IMR-90 (cell line): ENCODE data around the gene SLC16A9.

Experiments used
- CTCF ChIP-seq: conservative IDR thresholded peaks from 2 replicates; pipeline ENCODE4 v1.5.1; 2012; ENCODE audit warnings: mild to moderate bottlenecking, low read depth, low read length, improper control_type of control experiment
- MXI1 ChIP-seq: IDR thresholded peaks from 2 replicates; pipeline ENCODE4 v1.6.1; 2012; ENCODE audit warnings: low read depth, mild to moderate bottlenecking, low read length, moderate library complexity, borderline replicate concordance
- POLR2A ChIP-seq: IDR thresholded peaks from 2 replicates; pipeline ENCODE4 v1.6.1; 2012; ENCODE audit warnings: mild to moderate bottlenecking, low read depth, low read length

GRCh38 chr10:59678884-59679301 lies 30.8 kb downstream of the SLC16A9 start:
- TF ChIP-seq POLR2A (no peak), CTCF (no peak), MXI1 (no peak)
